ENCODE results near the gene LRRC58. TPM values are rescaled to one million over a fixed set of nuclear protein-coding genes. Genes with fewer than 3 reads are reported as not detected.

Gene LRRC58
- total and polyA plus RNA-seq, 2 of the 8 experiments (the other 6 are each of a cell fraction or from before 2014, with no cell fraction given), result 4.3 to 15.4 TPM

DNA sequence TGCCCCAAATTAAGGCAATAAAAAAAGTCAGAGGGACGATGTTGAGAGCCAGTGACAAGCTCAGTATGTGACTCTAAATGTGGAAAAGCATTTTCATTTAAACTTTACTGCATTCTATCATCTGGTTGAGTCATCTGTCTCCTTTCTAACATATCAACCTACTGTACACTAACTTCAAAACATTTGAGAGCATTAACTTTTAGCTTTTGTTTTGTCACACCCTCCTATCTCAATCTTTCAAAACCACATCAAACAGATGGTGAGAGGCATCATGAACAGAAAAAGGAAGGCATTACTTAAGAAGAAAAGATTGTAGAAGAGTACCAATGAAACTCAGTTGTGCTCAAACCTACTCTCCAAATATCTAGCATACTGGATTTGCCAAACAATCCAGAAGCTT, 4.8 kb downstream of the LRRC58 start:
- Histone ChIP-seq H3K23ac (ENCODE audit: insufficient read length) (no peak overlapping the region), H3K79me2 (ENCODE audit: control insufficient read depth in 1 of 2, insufficient read depth in 2 of 2, low read length in 2 of 2) (peaks cover 0 to 31% of the 10 kb centered on the region in 2 experiments; a peak in 2 of 4 replicates), H2BK20ac (ENCODE audit: low read length) (no peak overlapping the region), H2BK5ac (ENCODE audit: low read depth, low read length) (no peak overlapping the region), H3K23me2 (ENCODE audit: low read depth, low read length) (peaks cover 11% of the 10 kb centered on the region), H3K4me2 (ENCODE audit: insufficient read depth in 1 of 2, low read depth in 2 of 2, low read length in 2 of 2) (no peak overlapping the region), H3K79me1 (ENCODE audit: low read depth, low read length) (peaks cover 2% of the 10 kb centered on the region; the same call in 1 of the 2 replicates), H3K9me3 (ENCODE audit: insufficient read depth in 2 of 2, low read depth in 1 of 2, low read length in 1 of 2) (no peaks in the 10 kb centered on the region), H2AFZ (ENCODE audit: low read length) (no peak overlapping the region), H2BK12ac (ENCODE audit: low read depth, low read length) (no peak overlapping the region), H4K91ac (replicated peaks; ENCODE audit: insufficient read length, low read length) (no peak overlapping the region), H2AK5ac (ENCODE audit: low read depth, low read length) (no peak overlapping the region), H3K27ac (ENCODE audit: low read depth, low read length) (no peak overlapping the region), H4K8ac (ENCODE audit: extremely low read depth, insufficient read depth, low read length) (no peak overlapping the region), H3K56ac (replicated peaks; ENCODE audit: insufficient read length, low read depth, low read length) (no peak overlapping the region), H3K14ac (ENCODE audit: insufficient read length) (no peak overlapping the region), H3K9ac (replicated peaks in 1 of 4; ENCODE audit: extremely low read depth in 1 of 4, low read depth in 3 of 4, low read length in 3 of 4) (no peak overlapping the region), H3K4me1 (replicated peaks in 1 of 4; ENCODE audit: control insufficient read depth in 3 of 4, insufficient read depth in 4 of 4, low read length in 3 of 4) (peaks cover 0 to 11% (median 6%) of the 10 kb centered on the region in 4 experiments; a peak in 6 of 7 replicates), H4K5ac (ENCODE audit: insufficient read length, low read depth, low read length) (no peak overlapping the region), H3K4ac (replicated peaks; ENCODE audit: insufficient read length, low read depth, low read length) (no peak overlapping the region), H3K36me3 (ENCODE audit: control insufficient read depth in 2 of 4, insufficient read depth in 4 of 4, low read length in 3 of 4) (no peaks in the 10 kb centered on the region; a peak in 1 of 8 replicates), H3K27me3 (replicated peaks in 1 of 4; ENCODE audit: control insufficient read depth in 3 of 4, extremely low read depth in 1 of 4, insufficient read depth in 3 of 4, low read length in 3 of 4) (peaks cover 0 to 6% (median 2%) of the 10 kb centered on the region in 4 experiments; a peak in 2 of 7 replicates), H3K4me3 (ENCODE audit: extremely low read depth in 1 of 4, insufficient read depth in 2 of 4, low read depth in 3 of 4, low read length in 4 of 4) (no peak overlapping the region), H4K20me1 (replicated peaks in 1 of 2; ENCODE audit: control insufficient read depth in 1 of 2, insufficient read depth in 2 of 2, low read length in 2 of 2) (peaks cover 2 to 5% of the 10 kb centered on the region in 2 experiments), H2BK15ac (ENCODE audit: low read length) (no peak overlapping the region), H2BK120ac (replicated peaks; ENCODE audit: low read depth, low read length) (no peak overlapping the region), H3K18ac (ENCODE audit: extremely low read depth, low read length) (no peak overlapping the region)
- POLR2A ChIA-PET (ENCODE audit: partially characterized antibody), result no interaction called here
- FAIRE-seq (no peak), DNase-seq (ENCODE audit: low read depth in 1 of 2, low spot score in 2 of 2) (no peak)
- WGBS, 2 experiments (ENCODE audit: extremely low coverage in 1 of 2, insufficient coverage in 1 of 2, insufficient read length in 1 of 2, insufficient replicate concordance in 2 of 2, low coverage in 1 of 2, low lambda C conversion rate in 2 of 2, missing lambda C conversion rate in 1 of 2), result 72% methylated on average over 1 of the region's 1 CpG; no CpG with 5 or more reads in 1 of the 2 experiments
- CTCF ChIA-PET (ENCODE audit: partially characterized antibody), result interaction anchor here (0.6 to 1.2 kb wide), 2 partner anchors 100 to 219 kb away, joined by 3 to 4 read pairs; no protein-coding TSS in a partner anchor
- TF ChIP-seq, protein P1, sequence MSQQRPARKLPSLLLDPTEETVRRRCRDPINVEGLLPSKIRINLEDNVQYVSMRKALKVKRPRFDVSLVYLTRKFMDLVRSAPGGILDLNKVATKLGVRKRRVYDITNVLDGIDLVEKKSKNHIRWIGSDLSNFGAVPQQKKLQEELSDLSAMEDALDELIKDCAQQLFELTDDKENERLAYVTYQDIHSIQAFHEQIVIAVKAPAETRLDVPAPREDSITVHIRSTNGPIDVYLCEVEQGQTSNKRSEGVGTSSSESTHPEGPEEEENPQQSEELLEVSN (IDR thresholded peaks at IDR 0.05), result no peak
- no peak for TF ChIP-seq EZH2 (IDR thresholded peaks at IDR 0.05; ENCODE audit: low read depth, low read length, severe bottlenecking)
- no peak for TF ChIP-seq BRCA1 (IDR thresholded peaks at IDR 0.05; ENCODE audit: low read depth, low read length)

Data from H1 (cell line).